DMS53 treated with DMSO at 0.1 percent for 48 hours (cell line): ENCODE data around the gene SPCS1.
"Not testable (repeated sequence)": the region's sequence is repeated elsewhere in the genome, so short reads cannot be mapped to it uniquely, and the experiment has no call there.

ENCODE experiments used
- DNase-seq: peaks from one replicate; lab custom pipeline; 2025; ENCODE audit not compliant: unreplicated experiment; lab: John Stamatoyannopoulos, UW

Gene SPCS1

GRCh38 chr3:52705688-52706686, at the start of gene SPCS1, which contains the start of gene GLT8D1:
TSS of gene SPCS1 (plus strand) at chr3:52706106. CDS start at chr3:52706247, 141 bp downstream.
TSS of gene GLT8D1 (minus strand) at chr3:52705791. CDS start at chr3:52700460, 5,331 bp downstream.
- peak; percentile 13 for DNase-seq

DNA sequence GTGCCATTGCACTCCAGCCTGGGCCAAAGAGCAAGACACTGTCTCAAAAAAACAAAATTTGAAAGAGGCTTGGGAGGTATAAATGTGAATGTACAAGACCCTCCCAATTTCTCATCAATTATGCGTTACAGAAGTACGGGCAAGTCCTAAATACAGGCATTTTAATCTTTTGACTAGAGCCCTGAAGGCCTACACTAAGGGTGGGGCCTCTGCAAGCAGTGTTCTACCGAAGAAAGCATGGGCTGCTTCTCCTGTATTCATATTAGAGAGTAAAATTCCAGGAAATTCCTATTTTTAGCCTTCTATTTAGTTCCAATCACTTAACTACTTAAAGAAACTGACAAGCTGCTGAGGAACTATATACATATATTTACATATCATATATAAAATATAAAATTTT, 45.9 kb upstream of the SPCS1 start:
- no peak for DNase-seq

DNA sequence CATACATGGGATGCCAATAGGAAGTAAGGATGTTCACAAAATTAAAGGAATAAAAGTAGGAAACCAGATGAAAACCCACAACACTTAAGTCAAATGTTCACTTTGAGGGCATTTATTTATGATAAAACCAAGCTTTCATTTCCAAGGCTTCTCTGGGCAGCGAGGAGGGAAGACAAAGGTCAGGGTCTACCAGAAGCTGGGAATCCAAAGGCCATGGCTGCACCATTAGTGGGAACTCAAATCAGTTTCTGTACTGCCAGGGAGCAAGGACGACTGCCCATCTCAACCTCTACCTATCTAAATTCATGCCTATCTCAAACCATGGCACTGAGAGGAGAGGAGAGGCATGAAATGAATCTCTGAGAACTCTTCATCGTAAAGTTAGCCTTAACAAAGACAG, 42.8 kb upstream of the SPCS1 start:
- no peak for DNase-seq

- DNase-seq: no peak
Observed at GRCh38 chr3:52670621-52671521, 35.0 kb upstream of the SPCS1 start.

DNA sequence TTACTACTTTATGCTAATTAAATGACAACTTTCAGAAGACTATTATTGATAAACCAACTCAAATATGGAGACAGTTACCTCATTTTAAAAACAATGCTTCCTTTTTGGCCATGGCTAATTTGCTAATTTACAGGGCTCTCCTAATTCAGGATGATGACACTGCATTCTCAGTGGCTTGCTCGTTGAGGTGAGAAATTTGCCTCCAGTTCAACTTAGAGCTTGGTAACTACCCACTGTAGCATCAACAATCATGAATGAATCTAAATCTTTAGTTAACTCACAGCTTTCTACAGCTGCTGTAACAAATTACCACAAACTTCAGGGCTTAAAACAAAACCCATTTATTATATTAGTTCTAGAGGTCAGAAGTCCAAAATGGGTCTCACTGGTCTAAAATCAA, 34.2 kb upstream of the SPCS1 start:
- no peak for DNase-seq

GRCh38 chr3:52676201-52676600, 29.7 kb upstream of the SPCS1 start:
- DNase-seq: not testable (repeated sequence)

DNA sequence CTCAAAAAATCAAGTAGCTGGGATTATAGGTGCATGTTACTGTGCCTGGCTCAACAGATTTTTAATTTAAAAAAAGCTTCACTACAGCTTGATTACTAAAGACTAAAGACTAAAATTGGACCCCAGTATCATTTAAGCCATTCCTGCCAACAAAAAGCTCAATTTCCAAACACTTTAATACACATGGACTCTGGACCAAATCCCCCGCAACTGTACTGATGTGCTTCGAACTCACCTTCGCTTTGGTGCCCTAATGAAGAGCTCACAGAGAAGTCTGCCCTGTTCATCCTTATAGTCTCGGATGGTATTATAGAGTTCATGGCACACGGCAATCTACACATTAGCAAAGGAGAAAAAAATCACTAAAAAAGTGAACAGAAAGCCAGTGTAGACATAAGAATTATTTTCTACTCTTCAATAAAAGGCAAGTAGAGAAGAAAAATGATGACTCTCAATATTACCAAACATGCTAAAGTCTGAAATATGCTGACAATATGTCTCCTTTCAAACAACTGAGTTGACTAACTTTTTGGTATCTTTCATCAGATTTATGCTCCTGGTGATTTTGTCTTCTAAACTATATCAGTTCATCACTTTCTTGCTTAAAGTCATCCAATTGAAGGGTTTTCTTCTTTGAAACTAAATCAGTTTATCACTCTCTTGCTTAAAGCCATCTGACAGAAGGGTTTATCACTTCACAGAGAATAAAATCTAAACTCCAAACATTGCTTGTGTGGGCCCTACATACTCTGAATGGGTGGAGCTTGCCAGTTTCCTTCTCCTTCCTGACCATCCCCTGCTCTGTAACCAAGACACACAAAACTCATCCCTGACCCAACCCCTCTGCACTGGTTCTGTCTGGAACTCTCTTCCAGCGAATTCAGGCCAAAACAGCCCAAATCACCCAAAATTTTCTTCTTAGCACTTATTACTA, 27.4 kb upstream of the SPCS1 start:
- no peak for DNase-seq

- no peak for DNase-seq
Observed at GRCh38 chr3:52679199-52679538, 26.7 kb upstream of the SPCS1 start.

DNA sequence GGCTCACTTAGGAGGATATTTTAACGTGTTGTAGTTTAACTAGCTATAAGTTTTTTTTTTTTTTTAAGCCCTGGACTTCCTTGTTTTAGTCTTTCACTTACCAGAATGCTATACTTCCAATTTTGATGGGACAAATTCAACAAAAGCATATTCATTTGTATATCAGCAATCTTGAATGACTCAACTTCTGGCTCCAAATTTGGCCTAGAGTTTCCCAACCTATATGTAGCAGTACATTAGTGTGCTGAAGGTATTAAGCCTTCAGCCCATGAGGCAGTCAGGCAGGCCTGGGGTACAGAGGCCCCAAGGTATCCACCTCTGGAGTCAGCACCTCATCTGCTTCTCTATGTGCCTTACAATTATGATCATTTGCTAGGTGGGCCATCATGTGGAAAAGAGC, 26.1 kb upstream of the SPCS1 start:
- no peak for DNase-seq

GRCh38 chr3:52681596-52681995, 24.3 kb upstream of the SPCS1 start:
- DNase-seq: no peak

- no peak for DNase-seq
Observed at GRCh38 chr3:52682016-52682415, 23.9 kb upstream of the SPCS1 start.

- no peak for DNase-seq
Observed at GRCh38 chr3:52683611-52684010, 22.3 kb upstream of the SPCS1 start.

GRCh38 chr3:52684184-52684583, 21.7 kb upstream of the SPCS1 start:
- DNase-seq: no peak

DNA sequence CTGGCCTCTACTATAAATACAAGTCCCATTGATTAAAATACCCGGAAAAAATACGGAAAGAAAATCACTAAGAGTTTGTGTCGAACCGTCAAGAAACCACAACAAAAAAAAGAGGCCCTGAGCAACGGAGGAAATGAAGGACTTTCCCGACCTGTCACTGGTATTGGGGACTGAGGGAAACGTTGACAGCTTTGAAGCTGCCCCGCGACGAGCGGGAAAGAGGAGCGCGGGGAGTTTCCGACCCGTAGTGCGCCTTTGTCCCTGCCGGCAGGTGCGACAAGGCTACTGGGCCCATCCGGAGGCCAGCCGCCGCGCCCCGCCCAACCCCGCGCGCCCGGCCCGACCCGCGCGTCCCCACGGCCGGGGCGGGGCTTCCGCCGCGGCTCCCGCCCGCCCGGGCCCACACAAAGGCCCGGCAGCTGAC, 20.6 kb upstream of the SPCS1 start:
- DNase-seq: peak; percentile 11

DNA sequence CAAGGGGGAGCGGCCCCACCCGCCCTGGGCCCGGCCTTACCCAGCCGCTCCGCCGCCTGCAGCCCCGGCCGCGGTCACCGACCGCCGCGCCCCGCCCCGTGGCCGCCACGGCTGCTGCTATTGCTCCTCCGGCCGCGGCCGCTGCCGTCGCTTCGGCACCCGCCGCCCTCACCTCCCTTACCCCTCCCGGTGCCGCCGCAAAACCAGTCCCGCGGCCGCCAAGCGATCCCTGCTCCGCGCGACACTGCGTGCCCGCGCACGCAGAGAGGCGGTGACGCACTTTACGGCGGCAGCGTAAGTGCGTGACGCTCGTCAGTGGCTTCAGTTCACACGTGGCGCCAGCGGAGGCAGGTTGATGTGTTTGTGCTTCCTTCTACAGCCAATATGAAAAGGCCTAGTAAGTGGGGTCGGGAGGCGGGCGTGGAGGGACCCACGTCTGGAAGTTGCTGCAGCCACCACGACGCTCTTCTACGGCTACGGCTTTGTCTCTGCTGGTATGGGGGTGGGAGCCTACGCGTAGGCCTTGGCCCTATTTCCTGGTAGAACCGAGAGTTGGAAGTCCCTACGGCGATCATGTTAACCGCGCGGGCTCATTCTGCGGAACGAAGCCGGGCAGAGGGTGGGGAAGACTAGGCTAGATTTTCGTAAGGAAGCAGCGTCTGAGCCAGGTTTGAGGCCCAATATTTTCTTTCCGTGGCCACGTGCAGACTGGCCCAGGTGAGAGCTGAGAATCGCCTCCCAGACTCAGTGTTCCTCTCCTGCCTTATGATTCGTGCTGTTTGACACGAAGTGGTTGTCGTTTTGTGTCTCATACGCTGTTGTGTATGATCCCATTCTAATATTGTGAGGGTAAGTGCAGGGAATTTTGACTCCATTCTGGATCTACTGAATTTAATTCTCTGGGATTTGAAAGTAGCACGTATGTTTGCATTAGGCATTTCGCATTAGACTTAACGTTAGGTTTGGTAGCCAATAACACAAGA, 19.9 kb upstream of the SPCS1 start, which contains the start of the genes GNL3 and PBRM1:
GNL3 (plus strand) TSS at position 324 of the 983 bp plus-strand sequence; CDS start at position 385, 61 bp downstream.
PBRM1 (minus strand) TSS at position 205 of the 983 bp plus-strand sequence.
- DNase-seq: peak; percentile 31

DNA sequence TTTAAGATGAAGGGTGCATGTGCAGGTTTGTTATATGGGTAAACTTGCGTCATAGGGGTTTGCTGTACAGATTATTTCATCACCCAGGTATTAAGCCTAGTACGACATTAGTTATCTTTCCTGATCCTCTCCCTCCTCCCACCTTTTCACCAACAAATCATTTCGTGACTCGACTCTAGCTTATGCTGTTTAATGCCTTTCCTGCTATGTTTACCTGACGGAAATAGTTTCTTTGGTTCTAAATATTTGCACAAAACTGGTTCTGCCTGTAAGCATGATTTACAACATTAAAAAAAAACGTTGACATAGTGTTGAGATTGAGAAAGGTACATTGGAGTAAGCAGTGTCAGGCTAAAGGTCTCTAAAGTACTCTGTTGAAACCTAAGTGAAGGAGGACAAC, 17.6 kb upstream of the SPCS1 start:
- DNase-seq: no peak

DNA sequence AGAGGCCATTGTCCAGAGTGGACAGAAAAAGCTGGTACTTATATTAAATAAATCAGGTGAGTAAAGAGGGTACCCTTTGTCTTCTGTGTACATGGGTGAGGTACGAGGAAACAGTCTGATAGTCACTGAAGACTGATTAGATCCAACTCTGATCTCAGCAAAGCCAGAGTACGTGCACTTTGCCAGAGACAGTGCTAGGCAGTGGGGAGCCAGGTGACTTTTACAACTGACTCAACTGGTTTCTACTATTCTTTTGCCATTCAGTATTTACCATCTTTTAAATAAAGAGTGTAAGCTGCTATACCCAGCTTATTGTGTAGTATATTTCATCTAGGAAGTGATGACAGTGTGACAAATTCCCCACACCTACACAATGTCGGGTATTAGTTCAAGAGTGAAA, 16.8 kb upstream of the SPCS1 start:
- no peak for DNase-seq

GRCh38 chr3:52690560-52690959, 15.3 kb upstream of the SPCS1 start:
- no peak for DNase-seq

GRCh38 chr3:52693071-52693470, 12.8 kb upstream of the SPCS1 start:
- no peak for DNase-seq
